ENCODE data around the gene PRSS56.

The PRSS56 gene

DNA sequence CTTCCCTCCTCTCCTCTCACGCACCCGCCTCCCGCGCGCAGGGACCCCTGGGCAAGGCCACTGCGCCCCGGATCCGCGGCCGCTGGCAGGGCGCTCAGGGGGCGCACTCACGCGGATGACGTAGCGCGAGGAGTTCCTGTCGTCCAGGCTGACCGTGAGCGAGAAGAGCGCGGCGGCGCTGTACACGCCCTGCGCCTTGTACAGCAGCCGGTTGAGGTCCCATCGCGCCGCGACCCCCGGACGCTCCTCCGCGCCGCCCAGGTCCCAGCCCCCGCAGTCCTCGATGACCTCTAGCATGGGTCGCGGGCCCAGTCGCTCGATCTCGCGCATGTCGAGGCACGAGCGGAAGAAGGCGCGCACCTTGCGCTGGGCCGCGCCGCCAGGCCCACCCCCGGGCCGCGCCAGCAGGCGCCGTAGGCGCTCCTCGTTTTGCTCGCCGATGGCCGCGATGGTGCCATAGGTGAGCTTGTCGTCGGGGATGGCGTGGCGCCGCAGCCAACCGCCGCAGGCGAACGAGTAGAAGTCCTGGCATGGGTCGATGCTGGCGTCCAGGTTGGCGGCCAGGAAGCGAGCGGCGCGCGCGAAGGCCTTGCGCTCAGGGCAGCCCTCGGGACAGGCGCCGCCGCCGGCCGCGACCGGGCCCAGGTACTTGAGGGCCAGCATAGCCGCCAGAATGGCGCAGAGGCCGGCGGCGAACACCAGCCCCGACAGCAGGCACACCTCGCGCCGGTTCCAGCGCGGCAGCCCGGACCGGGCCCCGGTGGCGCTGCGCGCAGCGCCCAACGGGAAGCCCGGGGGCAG is 34.2 kb upstream of the PRSS56 start:
- in situ Hi-C loops (cut with MboI; ENCODE audit: low pct_unique_long_range_greater_than_20kb, low sequenced_read_pairs), result no loop called here
- DNase-seq, result no peak

GRCh38 chr2:232486558-232487384 is 33.4 kb upstream of the PRSS56 start:
- in situ Hi-C loops (cut with MboI; ENCODE audit: low pct_unique_long_range_greater_than_20kb, low sequenced_read_pairs), result no loop called here
- no peak for DNase-seq

- DNase-seq, result no peak
- in situ Hi-C loops (cut with MboI; ENCODE audit: low pct_unique_long_range_greater_than_20kb, low sequenced_read_pairs), result no loop called here
Observed at GRCh38 chr2:232487385-232488096, 32.6 kb upstream of the PRSS56 start, which contains the start of gene ECEL1. ECEL1 (minus strand) TSS chr2:232487834; CDS start chr2:232486653, 1,181 bp downstream.

GRCh38 chr2:232488097-232488711 is 32.0 kb upstream of the PRSS56 start:
- no peak for DNase-seq
- in situ Hi-C loops (cut with MboI; ENCODE audit: low pct_unique_long_range_greater_than_20kb, low sequenced_read_pairs), result no loop called here

GRCh38 chr2:232488721-232489300 is 31.4 kb upstream of the PRSS56 start:
- in situ Hi-C loops (cut with MboI; ENCODE audit: low pct_unique_long_range_greater_than_20kb, low sequenced_read_pairs), result no loop called here

DNA sequence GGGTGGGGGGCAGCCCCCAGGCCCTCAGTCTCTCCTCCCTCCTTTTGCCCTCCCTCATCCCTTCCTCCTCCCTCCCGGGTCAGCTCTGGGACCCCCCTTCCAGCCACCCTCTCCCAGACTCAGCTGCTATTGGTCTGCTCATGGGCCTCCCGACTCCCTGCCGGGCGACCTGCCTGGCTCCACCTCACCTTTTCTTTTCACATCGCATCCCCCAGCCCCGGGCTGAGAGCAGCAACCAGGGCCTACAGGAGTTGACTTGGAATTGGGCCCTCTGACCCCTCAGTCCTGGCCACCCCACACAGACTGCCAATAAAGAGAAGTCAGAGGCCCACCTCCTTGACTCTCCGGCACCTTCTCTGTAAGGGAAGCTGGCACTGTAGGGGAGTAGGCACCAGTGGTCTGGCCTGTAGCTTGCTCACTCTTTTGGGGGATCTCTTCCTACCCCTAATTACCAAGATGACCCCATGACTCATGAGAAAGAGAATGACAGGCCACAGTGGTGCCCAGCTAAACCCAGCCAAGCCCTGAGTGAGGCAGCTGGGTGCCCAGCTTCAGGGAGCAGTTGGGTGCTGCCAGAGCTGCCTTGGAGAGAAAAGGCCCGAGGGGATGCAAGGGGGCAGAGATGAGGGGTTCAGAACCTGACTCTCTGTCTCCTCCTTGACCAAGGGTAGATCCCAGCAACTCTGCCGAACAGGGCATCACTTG is 30.5 kb upstream of the PRSS56 start:
- in situ Hi-C loops (cut with MboI; ENCODE audit: low pct_unique_long_range_greater_than_20kb, low sequenced_read_pairs), result no loop called here
- no peak for DNase-seq

More at GRCh38 chr2:232488721-232489300, 31.4 kb upstream of the PRSS56 start:
- DNase-seq, result no peak

DNA sequence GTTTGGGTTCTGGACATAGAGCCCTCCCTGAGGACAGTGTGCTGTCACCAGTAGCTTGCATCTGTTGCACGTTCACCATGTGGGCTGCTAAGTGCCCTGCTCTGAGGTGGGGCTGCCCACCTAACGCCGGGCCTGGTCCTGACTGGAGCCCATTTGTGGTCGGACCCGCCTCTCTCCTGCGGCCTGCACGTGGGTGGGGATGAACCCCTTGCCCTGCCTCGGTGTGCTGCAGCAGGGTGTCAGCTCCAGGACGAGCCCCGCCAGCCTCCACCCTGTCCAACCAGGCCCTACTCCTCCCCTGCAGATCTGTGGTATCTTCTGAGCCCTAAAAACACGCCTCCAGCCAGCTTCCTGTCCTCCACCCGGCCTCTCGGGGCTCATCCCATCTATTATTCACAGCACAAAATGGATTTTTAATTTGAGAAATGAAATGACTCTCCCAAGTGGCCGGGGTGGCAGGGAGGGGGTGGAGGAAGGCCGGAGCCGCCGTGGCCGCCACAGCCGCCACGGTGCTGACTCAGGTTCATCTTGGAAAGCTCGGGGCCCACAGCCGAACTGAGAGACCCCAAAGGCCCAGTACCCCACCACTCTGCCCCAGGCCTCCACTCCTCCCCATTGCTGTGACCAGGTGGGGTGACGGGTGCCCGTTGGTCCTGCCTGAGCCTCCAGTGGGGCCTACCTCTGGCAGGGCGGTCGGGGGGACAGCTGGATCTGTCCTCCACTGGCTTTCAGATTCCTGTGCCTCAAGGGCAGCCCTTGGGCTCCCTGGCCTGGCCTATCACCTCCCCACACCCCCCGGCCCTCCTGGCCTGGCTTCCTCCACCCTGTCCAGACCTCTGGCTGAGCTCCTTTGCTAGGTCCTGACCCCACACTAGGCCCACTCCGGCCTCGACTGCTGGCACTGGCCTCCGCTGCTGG is 29.7 kb upstream of the PRSS56 start:
- in situ Hi-C loops (cut with MboI; ENCODE audit: low pct_unique_long_range_greater_than_20kb, low sequenced_read_pairs), result no loop called here
- no peak for DNase-seq

DNA sequence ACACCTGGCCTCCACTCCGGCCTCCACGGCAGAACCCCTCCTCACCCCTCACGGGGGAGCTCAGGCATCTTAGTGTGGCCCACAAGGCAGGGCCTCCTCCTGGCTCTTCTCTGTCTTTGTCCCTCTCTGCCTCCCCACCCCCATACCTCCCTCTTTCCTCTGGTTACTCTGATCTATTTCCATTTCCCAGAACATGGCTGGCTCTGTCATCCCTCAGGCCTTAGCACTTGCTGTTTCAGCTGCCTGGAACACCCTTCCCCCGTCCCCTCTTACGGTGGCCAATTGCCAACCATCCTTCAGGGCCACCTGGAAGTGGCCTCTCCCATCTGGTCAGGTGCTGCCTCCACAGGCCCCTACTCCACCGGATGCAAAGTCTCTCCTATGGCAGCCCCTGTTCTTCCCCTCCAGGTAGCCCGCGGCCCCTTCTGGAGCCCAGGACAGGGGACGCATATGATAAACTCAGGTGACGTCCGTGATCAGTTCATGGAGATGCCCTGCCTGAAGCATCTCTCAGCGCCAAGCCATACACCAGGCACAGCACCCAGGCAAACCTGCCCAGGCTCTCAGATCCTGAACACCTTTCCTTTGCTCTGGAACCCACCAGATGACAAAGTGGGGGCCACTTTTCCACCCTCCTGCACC is 28.9 kb upstream of the PRSS56 start:
- no peak for DNase-seq
- in situ Hi-C loops (cut with MboI; ENCODE audit: low pct_unique_long_range_greater_than_20kb, low sequenced_read_pairs), result no loop called here

- in situ Hi-C loops (cut with MboI; ENCODE audit: low pct_unique_long_range_greater_than_20kb, low sequenced_read_pairs), result no loop called here
- DNase-seq, result no peak
Observed at GRCh38 chr2:232492236-232492848, 27.8 kb upstream of the PRSS56 start.

DNA sequence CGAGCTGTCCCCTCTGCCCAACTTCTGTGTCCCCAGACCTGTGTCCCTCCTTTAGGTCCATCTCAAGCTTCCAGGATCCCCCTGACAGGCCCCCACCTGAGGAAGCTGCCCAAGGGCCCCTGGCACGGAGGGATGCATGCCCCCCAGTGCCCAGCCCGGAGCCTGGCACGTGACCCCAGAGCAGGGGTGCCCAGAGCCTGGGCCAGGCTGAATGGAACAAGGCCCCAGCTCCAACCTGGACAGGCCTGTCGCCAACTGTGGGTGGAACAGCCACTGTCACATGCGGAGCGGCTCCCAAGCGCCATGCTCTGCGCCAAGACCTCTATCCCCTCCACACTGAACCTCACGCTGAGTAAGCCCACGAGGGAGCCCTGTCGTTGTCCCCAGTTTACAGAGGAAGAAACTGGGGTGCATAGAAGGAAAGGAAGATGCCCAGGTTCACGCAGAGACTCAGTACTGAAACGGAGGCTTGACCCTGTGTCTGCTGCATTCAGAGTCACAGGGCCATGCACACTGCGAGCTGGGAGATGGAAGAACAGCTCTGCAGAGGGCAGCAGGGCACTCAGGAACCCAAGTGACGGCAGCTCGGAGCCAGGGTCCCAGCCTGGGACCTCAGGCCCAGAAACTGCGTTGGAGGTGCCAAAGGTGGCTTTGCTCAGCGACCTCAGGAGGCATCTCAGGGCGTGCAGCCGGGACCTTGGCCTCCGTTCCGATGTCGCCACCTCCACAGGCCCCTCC is 27.1 kb upstream of the PRSS56 start:
- in situ Hi-C loops (cut with MboI; ENCODE audit: low pct_unique_long_range_greater_than_20kb, low sequenced_read_pairs), result no loop called here

GRCh38 chr2:232493701-232494474 is 26.3 kb upstream of the PRSS56 start:
- in situ Hi-C loops (cut with MboI; ENCODE audit: low pct_unique_long_range_greater_than_20kb, low sequenced_read_pairs), result no loop called here
- DNase-seq, result no peak

More for the DNA sequence above, 27.1 kb upstream of the PRSS56 start:
- no peak for DNase-seq

DNA sequence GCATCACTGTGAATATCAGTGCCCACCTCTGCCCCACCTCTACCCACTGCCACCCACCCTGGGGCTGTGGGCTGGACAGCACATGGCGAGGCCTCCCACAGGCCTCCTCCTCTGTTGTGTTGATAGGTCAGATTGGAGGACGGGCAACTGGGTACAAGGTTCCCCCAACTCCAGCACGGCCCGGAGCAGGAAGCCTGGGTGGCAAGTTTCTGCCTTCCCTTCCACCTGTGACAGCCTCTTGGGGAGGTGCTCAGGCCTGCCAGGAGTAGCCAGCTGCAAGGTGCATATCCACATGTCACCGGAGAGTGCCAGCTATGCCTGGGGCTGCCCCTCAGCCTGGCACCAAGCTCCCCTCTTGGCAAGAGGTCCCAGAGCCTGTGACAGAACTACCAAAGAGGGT is 25.6 kb upstream of the PRSS56 start:
- DNase-seq, result no peak
- in situ Hi-C loops (cut with MboI; ENCODE audit: low pct_unique_long_range_greater_than_20kb, low sequenced_read_pairs), result no loop called here

GRCh38 chr2:232495292-232495691 is 24.9 kb upstream of the PRSS56 start:
- in situ Hi-C loops (cut with MboI; ENCODE audit: low pct_unique_long_range_greater_than_20kb, low sequenced_read_pairs), result no loop called here
- DNase-seq, result no peak

GRCh38 chr2:232496501-232497270 is 23.5 kb upstream of the PRSS56 start:
- DNase-seq, result no peak
- in situ Hi-C loops (cut with MboI; ENCODE audit: low pct_unique_long_range_greater_than_20kb, low sequenced_read_pairs), result no loop called here
